Stimulated activated CD8-positive, alpha-beta memory T cell treated with anti-CD3 and anti-CD28 coated beads, Interleukin-15, amount 100 ng/mL, for 1 hour (primary cell): ENCODE measurements around the gene PDE4D.
"Not testable (repeated sequence)": the region's sequence is repeated elsewhere in the genome, so short reads cannot be mapped to it uniquely, and the experiment has no call there.

Experiments
- DNase-seq: peaks from one replicate; pipeline ENCODE4 v3.0.0-alpha.2; 2020; ENCODE audit warnings: low read depth

Gene PDE4D

DNA sequence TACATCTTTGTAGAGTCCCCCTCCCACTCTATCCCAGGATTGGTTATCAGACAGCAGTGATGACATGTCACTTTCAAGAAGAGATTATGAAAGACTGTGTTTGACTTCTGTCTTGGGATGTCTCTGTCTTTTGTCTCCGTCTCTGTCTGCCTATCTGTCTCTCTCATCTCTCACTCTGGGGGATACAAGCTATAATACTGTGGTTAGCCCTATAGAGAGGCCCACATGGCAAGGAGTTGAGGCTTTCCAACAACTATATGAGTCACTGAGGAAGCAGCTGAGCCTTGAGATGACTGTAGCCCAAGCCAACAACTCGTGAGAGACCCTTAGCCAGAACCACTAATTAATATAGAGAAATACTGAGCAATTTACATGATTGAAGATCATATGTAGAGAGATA is 284.8 kb downstream of the PDE4D start:
- no peak for DNase-seq

DNA sequence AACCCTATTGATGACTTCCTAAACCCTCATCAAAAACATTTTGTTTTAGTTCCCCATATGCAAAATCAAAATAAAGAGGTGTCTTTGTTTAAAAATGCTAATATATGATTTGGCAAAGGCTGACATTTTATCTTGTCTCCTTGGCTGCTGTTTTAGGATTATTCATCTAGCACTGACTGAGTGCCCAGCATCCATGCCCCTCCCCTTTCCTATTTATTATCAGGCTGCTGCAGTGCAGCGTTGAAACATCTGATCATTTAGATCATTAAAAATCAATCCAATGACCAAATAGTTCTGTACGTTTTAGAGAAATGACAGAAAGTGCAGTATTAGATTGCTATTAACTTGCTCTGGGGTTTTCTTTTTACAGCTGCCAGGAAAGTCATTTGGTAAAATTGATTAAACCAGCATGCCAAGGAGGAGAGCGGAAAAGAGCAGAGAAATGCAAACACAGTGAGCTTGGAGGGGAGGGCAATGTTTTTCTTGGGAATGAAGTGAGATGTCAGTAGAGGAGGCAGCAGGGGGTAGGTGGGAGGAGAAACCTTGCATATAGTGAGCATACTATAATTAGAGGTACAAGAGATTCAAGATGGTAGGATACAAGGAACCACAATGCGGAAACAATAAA is 286.3 kb downstream of the PDE4D start:
- no peak for DNase-seq

DNA sequence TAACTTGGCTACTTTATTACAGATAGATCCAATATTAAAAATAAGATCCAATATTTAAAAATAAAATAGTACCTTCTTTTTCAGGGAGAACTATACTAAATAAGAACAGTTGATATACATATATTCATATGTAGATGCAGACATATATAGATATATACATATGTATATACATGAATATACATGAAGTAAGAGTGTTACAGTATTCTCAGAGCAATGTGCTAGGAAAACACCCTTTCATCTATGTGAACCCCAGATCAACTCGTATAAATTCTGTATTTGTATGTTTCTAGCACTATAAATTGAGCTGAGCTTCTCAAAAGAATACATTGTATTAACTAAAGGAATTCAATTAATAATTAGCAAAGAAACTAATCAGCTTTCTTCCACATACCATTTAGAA is 287.6 kb downstream of the PDE4D start:
- DNase-seq = no peak

DNA sequence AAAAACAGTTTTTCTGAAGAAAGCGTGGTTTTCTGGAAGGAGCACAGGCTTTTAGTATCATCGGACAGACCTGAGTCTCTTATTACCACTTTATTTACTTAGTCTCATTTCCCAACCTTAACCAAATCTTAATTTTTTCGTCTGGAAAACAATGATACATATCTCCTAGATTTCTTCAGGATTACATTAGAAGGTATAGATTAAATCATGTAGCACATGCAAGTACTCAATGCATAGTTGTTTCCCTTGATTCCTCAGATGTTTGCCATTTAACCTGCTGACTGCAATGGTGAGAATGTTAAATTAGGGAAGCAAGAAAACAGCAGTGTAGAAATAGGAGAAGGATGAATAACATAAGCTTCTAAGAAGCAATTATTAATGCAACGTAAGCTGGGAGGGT is 289.4 kb downstream of the PDE4D start:
- no peak for DNase-seq

DNA sequence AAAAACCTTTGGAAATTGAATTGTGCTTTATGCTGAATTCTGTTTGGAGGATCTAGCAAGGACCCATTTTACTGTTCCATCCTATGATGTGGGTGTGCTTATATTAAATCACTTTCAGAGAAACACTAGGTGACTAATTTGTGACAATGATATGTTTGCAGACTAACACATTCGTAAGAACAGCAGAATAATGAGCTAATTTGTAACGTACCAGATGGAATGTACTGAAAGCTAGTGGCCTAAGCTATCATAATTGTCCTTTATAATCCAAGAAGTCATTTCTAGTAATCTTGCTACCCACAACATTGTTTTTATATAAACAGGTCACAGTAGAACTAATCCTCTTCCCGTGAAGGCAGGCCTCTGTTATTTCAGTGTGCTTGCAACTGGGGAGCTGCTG is 292.5 kb downstream of the PDE4D start:
- DNase-seq = no peak

DNA sequence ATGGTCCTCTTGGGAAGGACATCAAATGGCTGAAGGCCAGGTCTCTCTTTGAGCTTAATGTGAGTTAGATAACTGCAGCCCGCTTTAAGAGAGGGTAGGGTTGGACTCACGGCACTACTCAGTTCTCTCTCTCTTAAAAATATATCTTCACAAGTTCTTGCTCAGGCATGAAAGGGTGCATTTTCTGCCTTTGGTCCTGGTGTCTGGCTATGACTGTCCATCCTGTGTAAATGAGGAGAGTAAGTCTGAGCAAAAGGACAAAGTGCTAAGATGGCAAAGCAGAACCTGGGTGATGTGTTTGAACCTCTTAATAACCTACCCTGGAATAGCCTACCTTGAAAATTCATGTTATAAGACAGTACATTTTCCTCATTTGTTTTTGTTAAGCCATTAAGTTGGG is 293.4 kb downstream of the PDE4D start:
- no peak for DNase-seq

DNA sequence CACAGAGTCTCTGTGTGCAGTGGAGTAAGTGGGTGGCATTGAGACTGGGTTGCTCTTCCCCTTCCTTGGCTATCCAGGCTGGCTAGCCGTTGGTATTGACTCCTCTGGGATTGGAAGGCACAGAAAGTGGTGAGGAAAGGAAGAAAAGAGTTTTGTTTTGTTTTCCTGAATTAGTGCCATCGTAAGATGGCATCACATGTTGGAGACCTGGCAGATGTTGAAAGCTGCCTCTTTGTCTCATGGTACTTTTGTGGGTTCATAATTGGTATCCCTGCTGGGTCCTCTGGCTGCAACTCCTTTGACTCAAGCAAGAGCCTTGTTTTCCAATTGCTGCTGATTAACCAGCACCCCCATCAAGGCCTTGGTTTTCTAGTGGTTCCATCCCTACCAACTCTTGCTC is 293.8 kb downstream of the PDE4D start:
- DNase-seq = no peak

DNA sequence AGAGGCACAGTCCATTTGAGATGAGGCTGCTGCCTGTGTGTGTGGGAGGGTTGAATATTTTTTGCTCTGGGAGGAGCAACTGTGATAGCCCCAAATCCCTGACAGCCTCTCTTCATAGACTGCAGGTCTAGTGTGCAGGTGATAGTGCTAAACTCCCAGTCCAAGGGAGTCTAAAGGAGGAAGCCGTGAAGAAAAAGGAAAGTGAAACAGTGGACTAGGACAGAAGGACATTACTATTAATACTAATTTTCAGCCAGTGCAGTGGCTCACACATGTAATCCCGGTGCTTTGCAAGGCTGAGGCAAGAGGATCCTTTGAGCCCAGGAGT is 295.0 kb downstream of the PDE4D start:
- no peak for DNase-seq

DNA sequence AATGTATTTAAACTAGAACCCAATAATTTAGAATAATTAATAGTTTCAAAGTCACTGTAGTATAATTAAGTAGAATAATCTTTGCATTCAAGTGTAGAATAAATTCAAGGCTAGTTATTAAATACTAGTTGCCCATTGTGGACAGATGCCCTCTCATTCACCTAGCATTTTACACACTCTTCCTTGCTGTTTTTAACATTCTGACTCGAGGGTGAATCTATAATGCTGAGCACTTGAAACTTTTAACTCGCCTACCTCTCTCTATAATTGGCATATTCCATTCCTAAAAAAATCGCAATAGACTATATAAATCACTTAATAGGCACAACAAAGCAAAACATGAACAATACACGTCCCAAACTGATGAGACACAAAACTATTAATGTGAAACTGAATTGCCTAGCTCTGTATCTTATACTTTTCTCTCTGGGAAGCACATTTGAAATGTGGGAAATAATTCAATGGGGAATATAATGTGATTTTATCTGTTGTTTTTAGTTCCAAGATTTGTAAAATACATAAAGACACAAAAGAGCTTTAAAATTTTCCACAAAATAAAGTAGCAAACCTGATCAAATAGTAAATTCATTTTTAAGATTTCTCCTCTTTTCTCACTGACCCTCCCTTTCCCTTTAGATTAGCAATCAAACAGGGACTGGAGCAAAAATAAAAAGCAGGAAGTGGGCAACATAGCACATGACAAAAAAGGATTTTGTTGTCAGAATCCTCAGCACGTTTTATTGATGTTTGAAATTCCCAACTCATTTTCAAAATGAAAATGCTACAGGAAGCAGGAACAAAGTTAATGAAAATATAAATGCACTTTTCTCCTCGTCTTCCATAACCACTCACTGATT is 295.6 kb downstream of the PDE4D start:
- no peak for DNase-seq

DNA sequence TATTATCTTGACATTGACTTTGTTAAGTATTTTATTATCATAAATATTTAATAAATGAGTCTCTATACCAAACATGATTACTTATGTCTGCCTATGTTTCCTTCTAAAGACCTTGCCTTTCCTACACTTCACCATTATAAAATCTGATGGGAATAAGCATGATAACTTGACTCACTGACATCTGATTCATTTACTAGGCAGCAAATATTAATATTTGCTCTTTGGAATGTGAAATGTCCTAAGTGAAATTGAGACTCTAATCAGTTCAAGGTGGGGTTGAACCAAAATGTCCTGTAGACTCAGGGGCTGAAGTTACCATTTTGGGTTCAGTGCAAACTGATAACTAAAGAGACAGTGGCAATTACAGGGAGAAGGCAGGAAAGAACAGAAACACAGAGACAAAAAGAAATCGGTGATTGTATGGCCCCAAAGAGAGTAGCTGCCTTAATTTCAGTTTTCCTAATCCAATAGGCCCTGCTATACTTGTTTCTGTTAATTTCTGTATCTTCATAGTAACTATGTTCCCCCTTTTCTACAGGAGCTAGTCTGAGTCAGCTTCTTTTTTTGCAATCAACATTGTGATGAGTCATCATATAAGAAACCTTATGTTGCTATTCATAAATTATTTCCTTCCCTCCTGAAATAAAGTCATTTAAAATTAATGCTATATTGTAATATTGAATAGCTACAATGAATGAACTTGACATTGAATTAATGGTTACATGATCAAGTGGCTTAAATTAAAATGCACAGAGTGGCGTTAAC is 296.8 kb downstream of the PDE4D start:
- DNase-seq = no peak

DNA sequence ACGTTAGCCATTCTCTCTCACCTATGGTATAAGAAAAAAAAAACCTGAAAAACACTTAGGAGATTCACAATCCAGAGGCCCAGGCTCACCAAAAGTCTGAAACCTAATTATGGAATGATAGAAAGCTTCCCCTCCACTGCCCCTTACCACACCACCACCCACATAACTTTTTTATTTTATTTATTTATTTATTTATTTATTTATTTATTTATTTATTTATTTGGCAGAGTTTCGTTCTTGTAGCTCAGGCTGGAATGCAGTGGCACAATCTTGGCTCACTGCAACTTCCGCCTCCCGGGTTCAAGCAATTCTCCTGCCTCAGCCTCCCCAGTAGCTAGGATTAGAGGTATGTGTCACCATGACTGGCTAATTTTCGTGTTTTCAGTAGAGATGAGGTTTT is 299.4 kb downstream of the PDE4D start:
- DNase-seq = not testable (repeated sequence)

DNA sequence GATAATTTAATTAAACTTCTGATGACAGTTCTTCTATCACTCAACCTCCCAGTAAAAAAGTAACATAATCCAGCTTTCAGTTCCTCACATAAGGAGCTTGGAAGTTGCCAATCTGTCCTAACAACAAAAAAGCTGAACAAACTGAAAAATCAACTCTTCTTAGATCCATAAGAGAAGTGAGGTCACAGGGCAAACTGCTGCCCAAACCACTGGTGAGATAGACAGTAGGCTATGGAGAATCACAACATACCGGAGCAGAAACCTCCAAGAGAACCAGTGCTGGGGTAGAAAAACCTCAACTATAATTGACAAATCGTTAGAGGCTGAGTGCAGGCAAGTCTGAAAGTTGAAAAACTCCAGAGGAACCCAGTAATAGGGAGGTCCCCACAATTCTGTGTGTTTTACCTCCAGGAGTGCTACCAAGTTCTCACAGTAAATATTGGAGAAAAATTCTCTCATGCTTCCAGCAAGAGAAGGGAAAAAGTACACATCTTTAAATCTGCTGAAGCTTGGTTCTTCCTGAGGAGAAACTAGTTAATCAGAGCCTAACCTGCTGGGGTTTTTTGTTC is 300.0 kb downstream of the PDE4D start:
- no peak for DNase-seq

DNA sequence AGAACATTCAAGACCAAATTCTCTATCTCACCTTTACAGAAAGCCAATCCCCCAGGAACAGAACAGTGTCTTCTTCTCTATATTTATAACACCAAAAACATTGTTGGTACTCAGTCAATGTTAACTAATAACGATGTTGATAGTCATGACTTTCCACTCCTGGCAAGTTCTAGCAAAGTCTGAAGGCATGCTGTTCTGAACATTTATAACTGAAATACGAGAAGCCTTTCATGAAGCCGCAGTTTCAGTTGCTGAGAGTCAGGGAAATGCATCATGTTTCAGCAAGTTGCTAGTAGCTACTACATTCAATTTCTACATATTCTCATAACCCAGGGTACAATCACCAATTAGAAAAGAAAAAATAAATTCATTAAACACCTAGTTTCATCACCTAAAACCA is 301.4 kb downstream of the PDE4D start:
- no peak for DNase-seq

DNA sequence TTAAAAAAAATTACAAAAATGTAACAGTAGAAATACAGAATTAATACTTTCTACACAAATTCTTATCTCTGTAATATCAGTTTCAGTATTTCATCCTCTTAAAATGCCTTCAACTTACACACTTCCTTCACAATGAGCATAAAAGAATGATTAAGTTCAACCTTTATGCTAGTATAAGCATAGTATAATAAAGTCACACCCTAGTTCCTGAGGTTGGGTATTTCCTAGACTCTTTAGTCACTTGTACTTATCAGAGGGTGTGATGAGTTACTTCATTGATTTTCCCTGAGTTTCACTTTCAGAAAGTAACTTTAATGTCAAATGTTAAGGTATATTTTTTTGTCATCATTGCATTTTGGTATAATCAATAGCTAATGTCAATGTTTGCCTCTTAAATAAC is 302.4 kb downstream of the PDE4D start:
- no peak for DNase-seq

DNA sequence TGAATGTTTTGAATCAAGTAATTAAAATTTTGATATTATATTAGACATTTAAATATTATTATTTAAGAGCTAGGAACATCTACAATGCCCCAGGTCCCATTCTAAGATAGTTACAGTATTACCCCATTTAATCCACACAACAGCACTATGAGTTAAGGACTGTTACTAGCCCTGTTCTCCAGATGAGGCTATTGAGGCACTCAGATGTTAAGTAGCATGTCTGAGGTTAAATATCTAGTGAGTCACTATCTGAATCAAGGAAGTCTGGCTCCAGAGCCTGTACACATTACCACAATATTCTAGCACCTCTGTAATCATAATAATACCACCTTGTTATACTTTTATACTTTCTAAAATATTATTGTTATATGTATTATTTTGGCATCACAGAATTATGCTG is 304.6 kb downstream of the PDE4D start:
- no peak for DNase-seq

DNA sequence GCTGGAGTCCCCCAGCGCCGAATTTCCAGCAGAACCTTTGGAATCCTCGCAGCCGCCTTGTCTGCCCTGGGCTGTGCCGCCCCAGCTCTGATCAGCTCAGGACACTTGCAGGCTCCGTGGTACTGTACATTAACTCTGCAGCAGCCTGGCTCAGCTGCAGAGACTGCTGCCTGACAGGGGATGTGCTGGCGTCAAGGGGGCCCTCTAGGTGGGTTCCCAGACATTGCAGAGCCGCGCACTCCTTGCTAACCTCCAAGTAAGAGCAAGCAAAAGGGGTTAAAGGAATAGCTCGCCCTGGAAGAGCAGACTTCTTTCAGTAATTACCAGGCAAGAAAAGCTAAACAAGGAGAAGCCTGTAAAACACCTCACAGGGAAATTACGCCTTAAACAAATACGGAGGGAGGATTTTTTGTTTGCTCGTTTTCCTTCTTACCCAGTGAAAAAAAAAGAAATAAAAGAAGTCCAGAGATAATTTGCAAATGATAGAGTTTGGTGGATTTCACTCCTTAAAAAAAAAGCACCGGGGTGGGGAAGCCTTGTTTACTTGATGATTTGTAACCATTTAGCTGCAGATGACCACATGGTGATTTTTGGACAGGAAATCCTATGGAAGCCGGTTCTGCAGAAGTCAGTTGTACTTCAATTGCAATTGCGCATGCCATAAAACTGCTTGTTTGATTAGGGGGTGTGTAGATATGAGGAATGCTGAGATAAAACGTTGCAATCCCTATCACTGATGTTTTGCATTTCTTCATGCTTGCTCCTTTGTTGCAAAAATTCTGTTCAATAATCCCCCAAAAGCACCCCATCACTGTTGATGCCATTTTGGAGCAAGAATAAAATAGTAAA is 305.8 kb downstream of the PDE4D start:
- no peak for DNase-seq

DNA sequence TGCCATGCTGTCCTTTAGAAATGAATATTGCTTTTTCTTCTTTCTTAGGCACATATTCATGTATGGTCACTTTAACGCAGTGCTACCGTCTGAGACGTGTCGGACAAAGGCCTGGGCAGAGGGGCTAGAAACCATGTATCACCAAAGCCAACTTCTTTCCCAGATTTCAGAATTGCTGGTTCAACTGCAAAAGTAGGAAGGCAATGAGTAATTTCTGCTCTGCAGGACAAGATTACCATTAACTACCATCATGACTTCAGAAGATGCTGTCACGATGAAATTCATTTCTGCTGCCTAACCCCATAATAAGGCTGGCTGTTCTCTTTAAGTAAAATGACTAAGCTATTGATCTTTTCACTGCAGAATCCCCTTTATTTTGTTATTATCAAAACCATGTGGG is 306.7 kb downstream of the PDE4D start:
- no peak for DNase-seq

DNA sequence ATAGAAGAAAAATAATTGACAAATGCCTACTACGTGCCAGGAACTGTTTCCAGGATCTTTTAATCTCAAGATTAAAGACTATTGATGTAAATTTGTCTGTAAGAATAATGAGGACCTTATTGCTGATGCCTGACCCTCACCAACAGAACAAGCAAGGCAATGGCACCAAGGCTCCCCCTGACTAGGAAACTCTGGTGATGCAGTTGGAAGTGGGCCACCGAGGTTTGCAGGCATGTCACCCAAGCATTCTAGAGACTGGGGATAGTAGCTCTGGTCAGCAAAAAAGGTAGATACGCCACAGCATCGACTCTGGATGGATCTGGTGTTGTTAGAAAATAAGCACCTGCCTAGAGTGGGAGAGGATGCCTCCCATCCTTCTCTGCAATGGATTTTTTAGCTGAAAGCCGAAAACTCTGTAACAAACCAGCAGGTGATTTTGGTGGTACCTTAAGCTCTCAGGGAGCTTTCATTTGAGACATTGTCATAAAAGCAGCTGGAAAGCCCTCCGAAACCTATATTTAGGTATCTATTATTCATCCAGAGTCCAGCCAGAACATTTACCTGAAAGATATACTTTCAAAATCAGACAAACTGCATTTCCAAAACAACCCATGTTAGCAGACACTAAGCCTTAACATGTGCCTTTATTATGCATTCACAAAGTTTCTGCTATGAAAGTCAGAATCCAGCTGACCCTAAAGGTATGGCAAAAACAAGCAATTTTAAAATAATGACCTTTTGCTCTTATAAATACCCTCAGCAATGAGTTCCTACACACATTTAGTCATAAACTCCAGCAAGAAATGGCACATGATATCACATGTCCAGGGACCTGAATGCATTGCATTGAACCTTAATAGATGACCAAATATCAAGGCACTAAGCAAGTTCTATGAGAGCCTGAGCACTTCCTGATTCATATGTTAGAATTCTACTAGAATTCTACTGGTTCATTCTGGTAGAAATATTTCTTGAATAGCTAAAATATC is 308.4 kb downstream of the PDE4D start:
- DNase-seq = no peak

DNA sequence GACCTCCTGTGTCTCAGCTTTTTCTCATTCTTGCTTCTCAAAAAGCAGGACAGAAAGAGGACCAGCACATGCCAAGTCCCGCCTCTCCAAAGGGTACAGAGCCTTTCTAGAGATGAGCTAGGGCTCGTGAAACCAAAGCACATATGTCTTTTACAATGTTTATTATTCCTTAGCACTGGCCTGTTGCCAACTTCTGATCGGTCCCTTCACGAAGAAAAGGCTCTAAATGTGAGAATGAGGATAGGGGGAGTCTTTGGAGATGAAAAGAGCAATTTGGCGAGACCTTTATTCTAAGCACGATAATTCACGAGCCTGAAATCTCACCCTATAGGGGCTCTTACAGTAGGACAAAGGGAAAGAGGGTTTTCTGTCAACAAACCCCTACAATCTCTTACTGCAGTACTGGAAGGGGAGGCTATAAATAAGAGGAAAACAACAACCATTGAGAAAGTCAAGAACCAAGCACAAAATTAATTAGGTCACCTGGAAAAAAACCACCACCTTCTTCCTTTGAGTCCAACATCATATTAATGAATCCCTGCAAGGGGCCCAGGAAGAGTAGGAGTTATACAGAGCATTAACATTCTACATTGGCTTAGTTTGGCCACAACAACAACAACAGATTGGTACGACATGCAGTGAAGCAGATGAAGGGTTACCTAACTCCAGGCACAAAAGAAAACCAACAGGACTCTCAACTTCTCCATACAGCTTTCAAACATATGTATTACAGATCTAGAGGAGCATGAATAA is 309.5 kb downstream of the PDE4D start:
- no peak for DNase-seq
